Liver (tissue), 9 donors: Measurements from ENCODE around the gene TJP3. TPM values are rescaled to one million over a fixed set of nuclear protein-coding genes. Genes with fewer than 3 reads are reported as not detected.
A peak's percentile ranks its signal among the peaks of the same experiment; 100 is the strongest.

Experiments used
- DNase-seq: peaks from one replicate; pipeline ENCODE4 v3.0.0-alpha.2; 2017; ENCODE audit warnings: low spot score
- H3K27ac ChIP-seq, 2 donors: one replicate each; pipeline ENCODE4 v1.7.0; 2013; ENCODE audit warnings: inconsistent platforms in 2 of 2, low read length in 2 of 2, control low read depth in 1 of 2, low read depth in 1 of 2, mild to moderate bottlenecking in 1 of 2
- H3K27me3 ChIP-seq, 4 donors: one replicate each; pipeline versions ENCODE4 v1.6.1 to v1.7.0; 2013; ENCODE audit warnings: low read length in 3 of 4, inconsistent platforms in 1 of 4, mild to moderate bottlenecking in 1 of 4, moderate library complexity in 1 of 4; ENCODE audit not compliant: control insufficient read depth in 4 of 4, insufficient read depth in 4 of 4
- H3K36me3 ChIP-seq, 4 donors: one replicate each; pipeline versions ENCODE4 v1.6.1 to v1.7.0; 2013; ENCODE audit warnings: low read length in 3 of 4, mild to moderate bottlenecking in 3 of 4, low read depth in 1 of 4, moderate library complexity in 1 of 4; ENCODE audit not compliant: control insufficient read depth in 4 of 4, insufficient read depth in 3 of 4
- H3K4me1 ChIP-seq, 4 donors: one replicate each; pipeline versions ENCODE4 v1.6.1 to v1.7.0; 2013; ENCODE audit warnings: low read length in 3 of 4, mild to moderate bottlenecking in 3 of 4, moderate library complexity in 1 of 4; ENCODE audit not compliant: control insufficient read depth in 4 of 4, insufficient read depth in 4 of 4
- H3K4me3 ChIP-seq, 3 donors: one replicate each; pipeline versions ENCODE4 v1.6.1 to v1.7.0; 2013; ENCODE audit warnings: low read length in 3 of 3, control low read depth in 1 of 3, low read depth in 1 of 3, mild to moderate bottlenecking in 1 of 3
- H3K9ac ChIP-seq, 2 donors: one replicate each; pipeline ENCODE4 v1.7.0; 2013; ENCODE audit warnings: low read length in 2 of 2, mild to moderate bottlenecking in 2 of 2, moderate library complexity in 2 of 2, control low read depth in 1 of 2, low read depth in 1 of 2
- H3K9me3 ChIP-seq, 4 donors: one replicate each; pipeline versions ENCODE4 v1.6.1 to v1.7.0; 2013; ENCODE audit warnings: low read length in 3 of 4; ENCODE audit not compliant: control insufficient read depth in 4 of 4
- EGR1 ChIP-seq, 2 donors: IDR thresholded peaks; 2 replicates each; pipeline ENCODE4 v1.6.1; 2016 to 2018; ENCODE audit warnings: antibody characterized with exemption in 2 of 2, low read depth in 2 of 2
- FOXA1 ChIP-seq: IDR thresholded peaks from 2 replicates; pipeline ENCODE4 v1.6.1; 2016; ENCODE audit warnings: antibody characterized with exemption
- FOXA2 ChIP-seq: IDR thresholded peaks from 2 replicates; pipeline ENCODE4 v1.6.1; 2016; ENCODE audit warnings: antibody characterized with exemption
- GABPA ChIP-seq, 2 donors: IDR thresholded peaks in 1 of 2; conservative IDR thresholded peaks in 1 of 2; 2 replicates each; pipeline ENCODE4 v1.6.1; 2016; ENCODE audit warnings: antibody characterized with exemption in 2 of 2, mild to moderate bottlenecking in 1 of 2, moderate library complexity in 1 of 2
- HNF4A ChIP-seq, 2 donors: conservative IDR thresholded peaks; 2 replicates each; pipeline ENCODE4 v1.6.1; 2016; ENCODE audit warnings: antibody characterized with exemption in 2 of 2, mild to moderate bottlenecking in 2 of 2
- HNF4G ChIP-seq: IDR thresholded peaks from 2 replicates; pipeline ENCODE4 v1.6.1; 2016; ENCODE audit warnings: antibody characterized with exemption
- JUND ChIP-seq, 2 donors: IDR thresholded peaks; 2 replicates each; pipeline ENCODE4 v1.6.1; 2016; ENCODE audit warnings: antibody characterized with exemption in 2 of 2
- NR2F2 ChIP-seq: IDR thresholded peaks from 2 replicates; pipeline ENCODE4 v1.6.1; 2016; ENCODE audit warnings: antibody characterized with exemption
- RAD21 ChIP-seq, 2 donors: IDR thresholded peaks; 2 replicates each; pipeline ENCODE4 v1.6.1; 2016; ENCODE audit warnings: antibody characterized with exemption in 2 of 2, mild to moderate bottlenecking in 2 of 2
- RXRA ChIP-seq, 2 donors: IDR thresholded peaks; 2 replicates each; pipeline ENCODE4 v1.6.1; 2017 to 2018; ENCODE audit warnings: antibody characterized with exemption in 2 of 2, mild to moderate bottlenecking in 1 of 2
- SP1 ChIP-seq: IDR thresholded peaks from 2 replicates; pipeline ENCODE4 v1.6.1; 2018; ENCODE audit warnings: antibody characterized with exemption, mild to moderate bottlenecking
- TAF1 ChIP-seq: conservative IDR thresholded peaks from 2 replicates; pipeline ENCODE4 v1.6.1; 2016; ENCODE audit warnings: antibody characterized with exemption, mild to moderate bottlenecking
- WGBS: extraction: QIAGEN DNeasy Blood & Tissue Kit; methylation state at CpG from one replicate; pipeline ENCODE4 v1.1.7; 2013; 5-methylcytosine and 5-hydroxymethylcytosine counted together
- polyA plus RNA-seq, 2 donors: library from polyadenylated mRNA; stranded (reverse) in 1 of 2; unstranded in 1 of 2; fragments of 200-250 nt in 1 of 2; fragments of >200 nt in 1 of 2; fragmentation: Nextera tagmentation in 1 of 2; extraction: Ambion mirVana in 1 of 2; gene quantifications; one replicate each; pipeline versions ENCODE4 v1.2.1 to v1.2.3, GENCODE V29; 2013 to 2015
- total RNA-seq, 2 donors: library from RNA; depleted of rRNA; stranded (reverse); fragments of >200 nt; gene quantifications; one replicate each; pipeline ENCODE4 v1.2.3, GENCODE V29; 2014
- TF ChIP-seq, protein P1 (sequence below): IDR thresholded peaks from 2 replicates; pipeline ENCODE4 v1.6.1; 2016; ENCODE audit warnings: antibody characterized with exemption
- TF ChIP-seq, protein P2 (sequence below): IDR thresholded peaks from 2 replicates; pipeline ENCODE4 v1.6.1; 2016; ENCODE audit warnings: antibody characterized with exemption, mild to moderate bottlenecking
- TF ChIP-seq, protein P3 (sequence below): IDR thresholded peaks from 2 replicates; pipeline ENCODE4 v1.6.1; 2016; ENCODE audit warnings: antibody characterized with exemption
- TF ChIP-seq, protein P4 (sequence below): IDR thresholded peaks from 2 replicates; pipeline ENCODE4 v1.6.1; 2016; ENCODE audit warnings: antibody characterized with exemption
- TF ChIP-seq, protein P5 (sequence below): fragments of 150-350 bp; IDR thresholded peaks from 2 replicates; pipeline ENCODE4 v1.5.1; 2017; ENCODE audit warnings: improper control_type of control experiment, low read depth, low read length; ENCODE audit not compliant: missing input control
- donor health status: healthy.
- donor health status: healthy.
- donor health status: healthy.
- donor health status: healthy.
- donor health status: healthy.

Gene TJP3
- total and polyA plus RNA-seq, 4 donors, result 6.0 to 9.8 (median 6.7) TPM

DNA sequence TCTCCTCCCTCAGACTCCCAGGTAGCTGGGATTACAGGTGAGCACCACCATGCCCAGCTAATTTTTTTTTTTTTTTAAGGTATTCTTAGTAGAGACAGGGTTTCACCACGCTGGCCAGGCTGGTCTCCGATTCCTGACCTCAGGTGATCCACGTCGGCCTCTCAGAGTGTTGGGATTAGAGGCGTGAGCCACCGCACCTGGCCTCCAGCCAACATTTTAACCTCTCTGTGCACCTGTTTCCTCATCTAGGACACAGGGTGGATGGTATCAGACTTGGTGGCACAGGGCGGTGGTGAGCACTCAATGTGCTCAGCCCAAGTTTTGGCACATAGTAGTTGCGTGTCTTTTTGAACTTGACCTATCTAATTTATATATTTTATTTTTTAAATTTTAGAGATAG is 40.8 kb downstream of the TJP3 start:
- Histone ChIP-seq H3K36me3 (peaks cover 9 to 34% (median 14%) of the 10 kb centered on the region in 4 donors), H3K4me1 (peaks cover 0 to 2% (median 2%) of the 10 kb centered on the region in 4 donors), H3K4me3 (no peak overlapping the region), H3K9me3 (no peaks in the 10 kb centered on the region), H3K27ac (no peak overlapping the region), H3K27me3 (no peaks in the 10 kb centered on the region), H3K9ac (no peak overlapping the region)
- no peak for DNase-seq
- 47% methylated on average over 8 of the region's 8 CpGs for WGBS
- TF ChIP-seq, protein P1, sequence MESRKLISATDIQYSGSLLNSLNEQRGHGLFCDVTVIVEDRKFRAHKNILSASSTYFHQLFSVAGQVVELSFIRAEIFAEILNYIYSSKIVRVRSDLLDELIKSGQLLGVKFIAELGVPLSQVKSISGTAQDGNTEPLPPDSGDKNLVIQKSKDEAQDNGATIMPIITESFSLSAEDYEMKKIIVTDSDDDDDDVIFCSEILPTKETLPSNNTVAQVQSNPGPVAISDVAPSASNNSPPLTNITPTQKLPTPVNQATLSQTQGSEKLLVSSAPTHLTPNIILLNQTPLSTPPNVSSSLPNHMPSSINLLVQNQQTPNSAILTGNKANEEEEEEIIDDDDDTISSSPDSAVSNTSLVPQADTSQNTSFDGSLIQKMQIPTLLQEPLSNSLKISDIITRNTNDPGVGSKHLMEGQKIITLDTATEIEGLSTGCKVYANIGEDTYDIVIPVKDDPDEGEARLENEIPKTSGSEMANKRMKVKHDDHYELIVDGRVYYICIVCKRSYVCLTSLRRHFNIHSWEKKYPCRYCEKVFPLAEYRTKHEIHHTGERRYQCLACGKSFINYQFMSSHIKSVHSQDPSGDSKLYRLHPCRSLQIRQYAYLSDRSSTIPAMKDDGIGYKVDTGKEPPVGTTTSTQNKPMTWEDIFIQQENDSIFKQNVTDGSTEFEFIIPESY, result no peak
- TF ChIP-seq RXRA (IDR thresholded peaks at IDR 0.05) (peak; percentile 6 to 26), RAD21 (IDR thresholded peaks at IDR 0.05) (no peak)

DNA sequence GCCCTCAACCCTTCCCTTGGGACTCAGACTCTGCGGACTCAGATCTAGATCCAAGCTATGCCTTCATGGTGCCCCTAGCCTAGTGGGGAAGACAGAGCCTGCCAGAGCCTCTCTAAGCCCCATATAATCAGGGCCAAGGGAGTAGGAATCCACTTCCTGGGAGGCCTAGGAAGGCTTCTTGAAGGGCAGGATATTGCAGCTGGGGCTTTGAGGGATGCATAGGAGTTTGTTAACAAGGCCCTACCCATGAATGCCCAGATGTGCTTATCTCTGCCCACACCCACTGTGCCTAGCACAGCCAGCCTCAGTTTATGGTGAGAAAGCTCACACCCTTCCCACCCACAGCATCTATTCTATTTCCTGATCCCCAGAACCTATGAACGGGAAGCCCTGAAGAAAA is 42.0 kb downstream of the TJP3 start:
- H3K4me3 ChIP-seq, result no peak overlapping the region
- TF ChIP-seq NR2F2 (no peak), FOXA1 (no peak), HNF4G (no peak), FOXA2 (no peak), TAF1 (no peak), RAD21 (IDR thresholded peaks at IDR 0.05) (no peak), HNF4A (conservative IDR thresholded peaks at IDR 0.05) (no peak), SP1 (no peak), JUND (IDR thresholded peaks at IDR 0.05) (no peak), RXRA (IDR thresholded peaks at IDR 0.05) (no peak), EGR1 (IDR thresholded peaks at IDR 0.05; ENCODE audit: low read depth in 2 of 2) (no peak), GABPA (IDR thresholded peaks at IDR 0.05 in 1 of 2, conservative IDR thresholded peaks at IDR 0.05 in 1 of 2) (no peak)
- TF ChIP-seq, protein P2, sequence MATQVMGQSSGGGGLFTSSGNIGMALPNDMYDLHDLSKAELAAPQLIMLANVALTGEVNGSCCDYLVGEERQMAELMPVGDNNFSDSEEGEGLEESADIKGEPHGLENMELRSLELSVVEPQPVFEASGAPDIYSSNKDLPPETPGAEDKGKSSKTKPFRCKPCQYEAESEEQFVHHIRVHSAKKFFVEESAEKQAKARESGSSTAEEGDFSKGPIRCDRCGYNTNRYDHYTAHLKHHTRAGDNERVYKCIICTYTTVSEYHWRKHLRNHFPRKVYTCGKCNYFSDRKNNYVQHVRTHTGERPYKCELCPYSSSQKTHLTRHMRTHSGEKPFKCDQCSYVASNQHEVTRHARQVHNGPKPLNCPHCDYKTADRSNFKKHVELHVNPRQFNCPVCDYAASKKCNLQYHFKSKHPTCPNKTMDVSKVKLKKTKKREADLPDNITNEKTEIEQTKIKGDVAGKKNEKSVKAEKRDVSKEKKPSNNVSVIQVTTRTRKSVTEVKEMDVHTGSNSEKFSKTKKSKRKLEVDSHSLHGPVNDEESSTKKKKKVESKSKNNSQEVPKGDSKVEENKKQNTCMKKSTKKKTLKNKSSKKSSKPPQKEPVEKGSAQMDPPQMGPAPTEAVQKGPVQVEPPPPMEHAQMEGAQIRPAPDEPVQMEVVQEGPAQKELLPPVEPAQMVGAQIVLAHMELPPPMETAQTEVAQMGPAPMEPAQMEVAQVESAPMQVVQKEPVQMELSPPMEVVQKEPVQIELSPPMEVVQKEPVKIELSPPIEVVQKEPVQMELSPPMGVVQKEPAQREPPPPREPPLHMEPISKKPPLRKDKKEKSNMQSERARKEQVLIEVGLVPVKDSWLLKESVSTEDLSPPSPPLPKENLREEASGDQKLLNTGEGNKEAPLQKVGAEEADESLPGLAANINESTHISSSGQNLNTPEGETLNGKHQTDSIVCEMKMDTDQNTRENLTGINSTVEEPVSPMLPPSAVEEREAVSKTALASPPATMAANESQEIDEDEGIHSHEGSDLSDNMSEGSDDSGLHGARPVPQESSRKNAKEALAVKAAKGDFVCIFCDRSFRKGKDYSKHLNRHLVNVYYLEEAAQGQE, result no peak
- TF ChIP-seq, protein P3, sequence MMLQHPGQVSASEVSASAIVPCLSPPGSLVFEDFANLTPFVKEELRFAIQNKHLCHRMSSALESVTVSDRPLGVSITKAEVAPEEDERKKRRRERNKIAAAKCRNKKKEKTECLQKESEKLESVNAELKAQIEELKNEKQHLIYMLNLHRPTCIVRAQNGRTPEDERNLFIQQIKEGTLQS, result no peak
- TF ChIP-seq, protein P4, sequence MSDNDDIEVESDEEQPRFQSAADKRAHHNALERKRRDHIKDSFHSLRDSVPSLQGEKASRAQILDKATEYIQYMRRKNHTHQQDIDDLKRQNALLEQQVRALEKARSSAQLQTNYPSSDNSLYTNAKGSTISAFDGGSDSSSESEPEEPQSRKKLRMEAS, result no peak
- TF ChIP-seq, protein P1, result no peak
- TF ChIP-seq, protein P5, sequence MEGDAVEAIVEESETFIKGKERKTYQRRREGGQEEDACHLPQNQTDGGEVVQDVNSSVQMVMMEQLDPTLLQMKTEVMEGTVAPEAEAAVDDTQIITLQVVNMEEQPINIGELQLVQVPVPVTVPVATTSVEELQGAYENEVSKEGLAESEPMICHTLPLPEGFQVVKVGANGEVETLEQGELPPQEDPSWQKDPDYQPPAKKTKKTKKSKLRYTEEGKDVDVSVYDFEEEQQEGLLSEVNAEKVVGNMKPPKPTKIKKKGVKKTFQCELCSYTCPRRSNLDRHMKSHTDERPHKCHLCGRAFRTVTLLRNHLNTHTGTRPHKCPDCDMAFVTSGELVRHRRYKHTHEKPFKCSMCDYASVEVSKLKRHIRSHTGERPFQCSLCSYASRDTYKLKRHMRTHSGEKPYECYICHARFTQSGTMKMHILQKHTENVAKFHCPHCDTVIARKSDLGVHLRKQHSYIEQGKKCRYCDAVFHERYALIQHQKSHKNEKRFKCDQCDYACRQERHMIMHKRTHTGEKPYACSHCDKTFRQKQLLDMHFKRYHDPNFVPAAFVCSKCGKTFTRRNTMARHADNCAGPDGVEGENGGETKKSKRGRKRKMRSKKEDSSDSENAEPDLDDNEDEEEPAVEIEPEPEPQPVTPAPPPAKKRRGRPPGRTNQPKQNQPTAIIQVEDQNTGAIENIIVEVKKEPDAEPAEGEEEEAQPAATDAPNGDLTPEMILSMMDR, result no peak
- no peaks in the 10 kb centered on the region for H3K27me3 ChIP-seq
- peaks cover 0 to 1% (median 0%) of the 10 kb centered on the region in 4 donors for H3K4me1 ChIP-seq
- 97% methylated on average over 2 of the region's 2 CpGs for WGBS
- DNase-seq, result no peak
- no peak overlapping the region for H3K9ac ChIP-seq
- H3K9me3 ChIP-seq, result no peaks in the 10 kb centered on the region
- no peak overlapping the region for H3K27ac ChIP-seq
- H3K36me3 ChIP-seq, result peaks cover 9 to 34% (median 14%) of the 10 kb centered on the region in 4 donors
